UCSD-AML1 (cell line): ENCODE data around the gene ITGA2B.
A peak's percentile ranks its signal among the peaks of the same experiment; 100 is the strongest.
"Not testable (repeated sequence)": the region's sequence is repeated elsewhere in the genome, so short reads cannot be mapped to it uniquely, and the experiment has no call there.

ENCODE experiments used
- DNase-seq: peaks from one replicate; lab custom pipeline; 2025; ENCODE audit not compliant: unreplicated experiment; lab: John Stamatoyannopoulos, UW

The ITGA2B gene

GRCh38 chr17:44369414-44370023 lies 19.9 kb downstream of the ITGA2B start:
- DNase-seq = not testable (repeated sequence)

GRCh38 chr17:44368391-44369243 lies 20.8 kb downstream of the ITGA2B start:
- DNase-seq = not testable (repeated sequence)

GRCh38 chr17:44367231-44367979 lies 22.0 kb downstream of the ITGA2B start:
- no peak for DNase-seq

- DNase-seq = not testable (repeated sequence)
Observed at GRCh38 chr17:44365051-44365450, 24.4 kb downstream of the ITGA2B start.

GRCh38 chr17:44363613-44364159 lies 25.8 kb downstream of the ITGA2B start, which contains the start of gene FAM171A2:
FAM171A2 (minus strand) TSS chr17:44363853; CDS start chr17:44363714, 139 bp downstream.
- peak; percentile 73 for DNase-seq

- peak; percentile 43 for DNase-seq
Observed at GRCh38 chr17:44362949-44363612, 26.4 kb downstream of the ITGA2B start.

- no peak for DNase-seq
Observed at GRCh38 chr17:44362459-44362948, 26.9 kb downstream of the ITGA2B start.

GRCh38 chr17:44361292-44362260 lies 27.9 kb downstream of the ITGA2B start:
- DNase-seq = no peak

GRCh38 chr17:44360826-44361225 lies 28.6 kb downstream of the ITGA2B start:
- no peak for DNase-seq

- DNase-seq = no peak
Observed at GRCh38 chr17:44360144-44360533, 29.3 kb downstream of the ITGA2B start.

- no peak for DNase-seq
Observed at GRCh38 chr17:44359458-44360143, 29.8 kb downstream of the ITGA2B start.

- no peak for DNase-seq
Observed at GRCh38 chr17:44359006-44359405, 30.4 kb downstream of the ITGA2B start.

- no peak for DNase-seq
Observed at GRCh38 chr17:44358066-44358465, 31.4 kb downstream of the ITGA2B start.

- no peak for DNase-seq
Observed at GRCh38 chr17:44356241-44356640, 33.2 kb downstream of the ITGA2B start.

GRCh38 chr17:44355642-44356099 lies 33.8 kb downstream of the ITGA2B start:
- DNase-seq = no peak

GRCh38 chr17:44354582-44355561 lies 34.6 kb downstream of the ITGA2B start:
- DNase-seq = no peak

GRCh38 chr17:44353672-44354331 lies 35.6 kb downstream of the ITGA2B start:
- DNase-seq = no peak
